Panc1 (cell line): ENCODE data around the gene ARPC5L.

Source experiments
- POLR2AphosphoS5 ChIP-seq: IDR thresholded peaks from 2 replicates; pipeline ENCODE4 v1.6.1; 2012; ENCODE audit warnings: mild to moderate bottlenecking, low read depth, low read length, moderate library complexity
- TF ChIP-seq, protein P1 (sequence below), 2 experiments: IDR thresholded peaks; 2 replicates each; pipeline ENCODE4 v1.6.1; 2011 to 2012; ENCODE audit warnings: low read depth in 2 of 2, control low read depth in 1 of 2, low read length in 1 of 2, mild to moderate bottlenecking in 1 of 2, moderate library complexity in 1 of 2; ENCODE audit not compliant: insufficient read depth in 1 of 2
- TF ChIP-seq, protein P2 (sequence below): fragments of 450-650 bp; IDR thresholded peaks from 2 replicates; pipeline ENCODE4 v1.5.1; 2017; ENCODE audit warnings: mild to moderate bottlenecking

DNA sequence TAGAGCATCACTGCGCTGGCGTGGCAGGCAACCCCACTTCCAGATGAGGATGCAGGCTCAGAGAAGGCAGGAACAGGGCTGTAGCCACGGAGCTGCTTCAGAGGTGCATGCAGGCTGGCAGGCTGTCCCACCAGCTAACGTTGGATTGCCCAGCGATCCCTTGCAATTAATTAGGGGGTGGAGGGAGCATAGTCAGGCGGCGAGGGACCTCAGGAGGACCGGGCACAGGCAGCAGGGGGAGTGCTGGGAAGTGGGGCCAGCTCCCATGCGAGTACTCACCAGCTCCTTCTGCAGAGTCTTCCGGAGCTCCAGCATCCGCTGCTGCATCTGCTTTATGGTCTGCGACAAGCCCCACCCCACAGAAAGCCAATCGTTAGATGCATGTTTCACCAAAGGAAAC lies 20.3 kb downstream of the ARPC5L start:
- TF ChIP-seq POLR2AphosphoS5: no peak
- TF ChIP-seq, protein P1, sequence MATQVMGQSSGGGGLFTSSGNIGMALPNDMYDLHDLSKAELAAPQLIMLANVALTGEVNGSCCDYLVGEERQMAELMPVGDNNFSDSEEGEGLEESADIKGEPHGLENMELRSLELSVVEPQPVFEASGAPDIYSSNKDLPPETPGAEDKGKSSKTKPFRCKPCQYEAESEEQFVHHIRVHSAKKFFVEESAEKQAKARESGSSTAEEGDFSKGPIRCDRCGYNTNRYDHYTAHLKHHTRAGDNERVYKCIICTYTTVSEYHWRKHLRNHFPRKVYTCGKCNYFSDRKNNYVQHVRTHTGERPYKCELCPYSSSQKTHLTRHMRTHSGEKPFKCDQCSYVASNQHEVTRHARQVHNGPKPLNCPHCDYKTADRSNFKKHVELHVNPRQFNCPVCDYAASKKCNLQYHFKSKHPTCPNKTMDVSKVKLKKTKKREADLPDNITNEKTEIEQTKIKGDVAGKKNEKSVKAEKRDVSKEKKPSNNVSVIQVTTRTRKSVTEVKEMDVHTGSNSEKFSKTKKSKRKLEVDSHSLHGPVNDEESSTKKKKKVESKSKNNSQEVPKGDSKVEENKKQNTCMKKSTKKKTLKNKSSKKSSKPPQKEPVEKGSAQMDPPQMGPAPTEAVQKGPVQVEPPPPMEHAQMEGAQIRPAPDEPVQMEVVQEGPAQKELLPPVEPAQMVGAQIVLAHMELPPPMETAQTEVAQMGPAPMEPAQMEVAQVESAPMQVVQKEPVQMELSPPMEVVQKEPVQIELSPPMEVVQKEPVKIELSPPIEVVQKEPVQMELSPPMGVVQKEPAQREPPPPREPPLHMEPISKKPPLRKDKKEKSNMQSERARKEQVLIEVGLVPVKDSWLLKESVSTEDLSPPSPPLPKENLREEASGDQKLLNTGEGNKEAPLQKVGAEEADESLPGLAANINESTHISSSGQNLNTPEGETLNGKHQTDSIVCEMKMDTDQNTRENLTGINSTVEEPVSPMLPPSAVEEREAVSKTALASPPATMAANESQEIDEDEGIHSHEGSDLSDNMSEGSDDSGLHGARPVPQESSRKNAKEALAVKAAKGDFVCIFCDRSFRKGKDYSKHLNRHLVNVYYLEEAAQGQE (IDR thresholded peaks at IDR 0.05; ENCODE audit: insufficient read depth in 1 of 2, low read depth in 2 of 2, low read length in 1 of 2): no peak
- TF ChIP-seq, protein P2, sequence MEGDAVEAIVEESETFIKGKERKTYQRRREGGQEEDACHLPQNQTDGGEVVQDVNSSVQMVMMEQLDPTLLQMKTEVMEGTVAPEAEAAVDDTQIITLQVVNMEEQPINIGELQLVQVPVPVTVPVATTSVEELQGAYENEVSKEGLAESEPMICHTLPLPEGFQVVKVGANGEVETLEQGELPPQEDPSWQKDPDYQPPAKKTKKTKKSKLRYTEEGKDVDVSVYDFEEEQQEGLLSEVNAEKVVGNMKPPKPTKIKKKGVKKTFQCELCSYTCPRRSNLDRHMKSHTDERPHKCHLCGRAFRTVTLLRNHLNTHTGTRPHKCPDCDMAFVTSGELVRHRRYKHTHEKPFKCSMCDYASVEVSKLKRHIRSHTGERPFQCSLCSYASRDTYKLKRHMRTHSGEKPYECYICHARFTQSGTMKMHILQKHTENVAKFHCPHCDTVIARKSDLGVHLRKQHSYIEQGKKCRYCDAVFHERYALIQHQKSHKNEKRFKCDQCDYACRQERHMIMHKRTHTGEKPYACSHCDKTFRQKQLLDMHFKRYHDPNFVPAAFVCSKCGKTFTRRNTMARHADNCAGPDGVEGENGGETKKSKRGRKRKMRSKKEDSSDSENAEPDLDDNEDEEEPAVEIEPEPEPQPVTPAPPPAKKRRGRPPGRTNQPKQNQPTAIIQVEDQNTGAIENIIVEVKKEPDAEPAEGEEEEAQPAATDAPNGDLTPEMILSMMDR: no peak
